GM12875 (cell line): ENCODE measurements around the gene RRN3.
"Not testable (repeated sequence)": the region's sequence is repeated elsewhere in the genome, so short reads cannot be mapped to it uniquely, and the experiment has no call there.

Experiments used
- H3K4me3 ChIP-seq: one replicate; pipeline ENCODE4 v1.5.1; 2011; ENCODE audit warnings: low read depth, low read length, control low read depth
- TF ChIP-seq, protein P1 (sequence below): IDR thresholded peaks from 2 replicates; pipeline ENCODE4 v1.5.1; 2011; ENCODE audit warnings: low read depth, mild to moderate bottlenecking, control low read depth, inconsistent platforms, low read length, moderate library complexity, borderline replicate concordance; ENCODE audit not compliant: insufficient read depth

The RRN3 gene

DNA sequence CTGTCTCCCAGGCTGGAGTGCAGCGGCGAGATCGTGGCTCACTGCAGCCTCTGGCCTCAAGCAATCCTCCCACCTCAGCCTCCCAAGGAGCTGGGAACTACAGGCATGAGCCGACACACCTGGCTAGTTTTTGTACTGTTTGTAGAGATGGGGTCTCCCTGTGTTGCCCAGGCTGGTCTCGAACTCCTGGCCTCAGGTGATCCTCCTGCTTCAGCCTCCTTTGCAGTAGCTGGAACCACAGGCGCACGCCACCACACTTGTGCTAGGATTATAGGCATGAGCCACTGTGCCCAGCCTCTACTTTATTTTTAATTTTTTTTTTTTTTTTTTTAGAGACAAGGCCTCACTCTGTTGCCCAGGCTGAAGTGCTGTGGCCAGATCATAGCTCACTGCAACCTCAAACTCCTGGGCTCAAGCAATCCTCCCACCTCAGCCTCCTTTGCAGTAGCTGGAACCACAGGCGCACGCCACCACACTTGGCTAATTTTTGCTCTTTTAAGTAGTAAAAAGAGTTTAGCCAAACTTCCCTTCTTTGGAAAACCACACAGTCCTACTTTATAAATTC is 42.6 kb downstream of the RRN3 start:
- H3K4me3 ChIP-seq = no peak overlapping the region
- TF ChIP-seq, protein P1, sequence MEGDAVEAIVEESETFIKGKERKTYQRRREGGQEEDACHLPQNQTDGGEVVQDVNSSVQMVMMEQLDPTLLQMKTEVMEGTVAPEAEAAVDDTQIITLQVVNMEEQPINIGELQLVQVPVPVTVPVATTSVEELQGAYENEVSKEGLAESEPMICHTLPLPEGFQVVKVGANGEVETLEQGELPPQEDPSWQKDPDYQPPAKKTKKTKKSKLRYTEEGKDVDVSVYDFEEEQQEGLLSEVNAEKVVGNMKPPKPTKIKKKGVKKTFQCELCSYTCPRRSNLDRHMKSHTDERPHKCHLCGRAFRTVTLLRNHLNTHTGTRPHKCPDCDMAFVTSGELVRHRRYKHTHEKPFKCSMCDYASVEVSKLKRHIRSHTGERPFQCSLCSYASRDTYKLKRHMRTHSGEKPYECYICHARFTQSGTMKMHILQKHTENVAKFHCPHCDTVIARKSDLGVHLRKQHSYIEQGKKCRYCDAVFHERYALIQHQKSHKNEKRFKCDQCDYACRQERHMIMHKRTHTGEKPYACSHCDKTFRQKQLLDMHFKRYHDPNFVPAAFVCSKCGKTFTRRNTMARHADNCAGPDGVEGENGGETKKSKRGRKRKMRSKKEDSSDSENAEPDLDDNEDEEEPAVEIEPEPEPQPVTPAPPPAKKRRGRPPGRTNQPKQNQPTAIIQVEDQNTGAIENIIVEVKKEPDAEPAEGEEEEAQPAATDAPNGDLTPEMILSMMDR = no peak

DNA sequence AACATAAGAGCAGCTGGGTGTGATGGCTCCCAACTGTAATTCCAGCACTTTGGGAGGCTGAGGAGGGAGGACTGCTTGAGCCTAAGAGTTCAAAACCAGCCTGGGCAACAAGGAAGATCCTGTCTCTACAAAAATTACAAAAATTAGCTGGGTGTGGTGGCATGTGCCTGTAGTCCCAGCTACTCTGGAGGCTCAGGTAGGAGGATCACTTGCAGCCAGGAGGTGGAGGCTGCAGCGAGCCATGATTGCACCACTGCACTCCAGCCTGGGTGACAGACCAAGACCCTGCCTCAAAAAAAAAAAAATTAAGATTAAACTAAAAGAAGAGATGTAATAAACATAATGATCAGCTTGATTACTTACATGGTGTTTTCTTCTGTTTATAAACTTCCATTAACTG is 43.6 kb downstream of the RRN3 start:
- not testable (repeated sequence) for H3K4me3 ChIP-seq

DNA sequence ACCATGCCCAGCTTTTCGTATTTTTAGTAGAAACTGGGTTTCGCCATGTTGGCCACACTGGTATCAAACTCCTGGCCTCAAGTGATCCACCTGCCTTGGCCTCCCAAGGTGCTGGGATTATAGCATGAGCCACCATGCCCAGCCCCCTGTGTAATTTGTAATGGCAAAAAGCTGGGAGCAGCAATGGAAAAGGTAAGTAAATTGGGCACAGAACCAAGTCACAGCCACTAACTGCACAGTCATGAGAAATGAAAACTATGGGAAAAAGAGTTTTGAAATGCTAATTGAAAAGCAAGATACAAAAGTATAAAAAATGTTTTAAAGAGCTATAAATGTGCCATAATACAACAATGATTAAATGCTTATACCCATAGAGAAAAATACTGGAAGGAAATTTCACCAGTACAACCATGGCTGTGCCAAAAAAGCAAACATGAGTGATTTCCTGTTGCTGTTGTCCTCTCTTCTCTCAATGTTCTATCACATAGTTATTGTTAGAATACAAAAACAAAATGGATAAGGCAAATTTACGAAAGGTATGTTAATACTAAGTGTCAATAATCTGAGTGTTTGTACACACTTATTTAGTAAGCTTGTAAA is 44.4 kb downstream of the RRN3 start:
- TF ChIP-seq, protein P1 = no peak
- H3K4me3 ChIP-seq = no peak overlapping the region

DNA sequence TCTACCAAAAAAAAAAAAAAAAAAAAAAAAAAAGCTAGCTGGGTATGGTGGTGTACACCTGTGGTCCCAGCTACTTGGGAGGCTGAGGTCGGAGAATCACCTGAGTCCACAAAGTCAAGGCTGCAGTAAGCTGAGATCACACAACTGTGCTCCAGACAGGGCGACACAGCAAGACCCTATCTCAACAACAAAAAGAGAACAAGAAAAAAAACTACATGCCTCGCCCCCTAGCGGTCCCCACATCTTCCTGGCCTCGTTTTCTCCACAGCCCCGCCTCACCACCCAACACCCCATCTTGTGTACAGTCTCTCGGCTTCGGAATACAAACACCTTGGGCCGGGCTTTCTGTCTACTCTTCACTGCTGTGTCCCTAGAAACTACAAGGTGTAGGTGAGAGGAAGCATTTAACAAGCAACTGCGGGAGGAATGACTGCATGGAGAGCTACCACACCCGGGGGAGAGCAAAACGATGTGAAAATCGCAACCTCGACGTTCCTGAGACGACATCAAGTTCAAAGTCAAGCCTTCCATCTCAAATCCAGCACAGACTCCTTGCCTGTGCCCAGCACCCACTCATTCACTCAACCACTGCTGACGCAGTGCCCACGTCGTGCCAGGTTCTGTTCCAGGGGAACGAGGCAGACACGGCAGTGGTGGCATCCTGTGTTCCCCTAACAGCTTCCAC is 47.2 kb downstream of the RRN3 start:
- no peak overlapping the region for H3K4me3 ChIP-seq
- TF ChIP-seq, protein P1 = no peak

DNA sequence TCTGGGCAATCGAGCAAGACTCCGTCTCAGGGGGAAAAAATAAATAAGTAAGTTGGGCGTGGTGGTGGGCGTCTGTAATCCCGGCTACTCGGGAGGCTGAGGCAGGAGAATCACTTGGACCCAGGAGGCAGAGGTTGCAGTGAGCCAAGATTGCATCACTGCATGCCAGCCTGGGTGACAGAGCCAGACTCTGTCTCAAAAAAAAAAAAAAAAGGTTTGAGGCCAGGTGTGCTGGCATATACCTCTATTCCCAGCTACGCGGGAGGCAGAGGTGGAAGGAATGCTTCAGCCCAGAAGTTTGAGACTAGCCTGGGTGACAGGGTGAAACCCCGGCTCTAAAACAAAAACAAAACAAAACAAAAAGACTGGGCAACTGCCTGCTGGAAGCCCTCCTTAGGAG is 48.8 kb downstream of the RRN3 start:
- not testable (repeated sequence) for H3K4me3 ChIP-seq

DNA sequence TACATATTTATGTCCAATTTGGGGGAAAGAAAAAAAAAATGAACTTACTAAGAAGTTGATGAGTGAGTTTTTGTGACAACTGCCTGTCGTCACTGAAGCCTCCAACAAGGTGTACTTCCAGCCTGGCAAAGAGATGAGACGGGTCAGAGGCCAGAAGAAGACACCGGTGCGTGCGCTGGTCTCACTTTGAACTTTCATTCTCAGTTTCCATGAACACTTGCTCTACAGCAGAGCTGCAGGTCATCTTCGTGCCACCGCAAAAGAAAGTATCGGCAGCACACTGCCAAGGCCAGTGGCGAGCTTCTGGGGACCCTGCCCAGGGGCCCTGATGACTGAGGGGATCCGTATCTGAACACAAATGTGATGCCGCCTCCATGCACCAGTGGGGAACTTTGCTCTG is 49.8 kb downstream of the RRN3 start:
- no peak overlapping the region for H3K4me3 ChIP-seq
- TF ChIP-seq, protein P1 = no peak

DNA sequence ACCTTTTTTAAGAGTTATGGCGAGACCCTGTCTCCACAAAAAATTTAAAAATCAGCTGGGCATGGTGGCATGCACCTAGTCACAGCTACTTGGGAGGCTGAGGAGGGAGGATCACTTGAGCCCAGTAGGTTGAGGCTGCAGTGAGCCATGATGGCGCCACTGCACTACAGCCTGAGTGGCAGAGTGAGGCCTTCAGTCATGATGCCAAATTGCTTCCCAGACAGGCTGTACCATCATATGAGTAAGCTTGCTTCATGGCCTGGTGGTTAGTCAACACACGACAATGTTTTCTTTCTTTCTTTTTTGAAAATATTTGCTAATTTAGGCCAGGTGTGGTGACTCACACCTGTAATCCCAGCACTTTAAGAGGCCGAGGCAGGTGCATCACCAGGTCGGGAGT is 50.7 kb downstream of the RRN3 start:
- TF ChIP-seq, protein P1 = no peak
- H3K4me3 ChIP-seq = no peak overlapping the region

DNA sequence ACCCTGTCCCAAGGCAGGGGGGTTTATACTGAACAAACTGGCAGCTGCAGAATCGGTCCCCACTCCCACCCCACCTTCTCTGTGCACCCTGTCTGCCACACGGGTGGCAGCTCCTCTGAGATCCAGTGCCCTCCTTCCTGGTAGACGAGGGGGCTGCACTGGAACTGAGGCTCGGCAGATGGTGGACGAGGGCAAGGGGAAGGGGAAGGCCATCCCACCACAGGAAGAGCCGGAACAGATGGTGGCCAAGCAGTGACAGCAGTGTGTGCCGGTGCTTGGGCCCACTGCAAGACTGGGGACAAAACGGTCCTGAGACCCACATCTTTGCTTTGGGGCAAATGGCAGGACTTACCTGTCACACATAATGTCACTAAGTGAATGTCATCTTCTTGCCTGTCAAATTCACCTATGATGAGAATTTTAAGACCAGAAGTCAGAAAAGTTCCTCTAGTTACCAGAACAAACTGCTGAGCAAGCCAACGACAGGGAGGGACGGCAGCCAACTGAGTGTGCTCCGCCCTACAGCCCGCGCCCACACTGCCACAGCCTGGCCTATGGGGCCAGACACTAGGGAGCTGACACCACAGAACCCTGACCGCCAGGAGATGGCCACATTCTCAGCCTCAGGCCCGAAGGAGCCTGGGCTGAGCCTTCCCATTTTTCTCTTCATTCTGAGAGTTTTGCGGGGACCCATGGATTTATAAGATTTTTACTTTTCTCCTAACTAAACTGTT is 52.6 kb downstream of the RRN3 start:
- TF ChIP-seq, protein P1 = no peak

More for the DNA sequence above, 52.6 kb downstream of the RRN3 start:
- H3K4me3 ChIP-seq = no peak overlapping the region
